IPS DF 6.9 (cell line): Measurements from ENCODE around the gene TANC2.

Source experiments
- DNase-seq: peaks from one replicate; pipeline ENCODE4 v3.0.0-alpha.2; 2013; ENCODE audit warnings: low read depth, low spot score
- H3K27ac ChIP-seq: one replicate; pipeline ENCODE4 v1.5.1; 2013; ENCODE audit warnings: low read length, control low read depth
- H3K27me3 ChIP-seq: 2 replicates; pipeline ENCODE4 v1.6.1; 2013; ENCODE audit warnings: mild to moderate bottlenecking, low read length; ENCODE audit not compliant: control insufficient read depth, insufficient read depth
- H3K36me3 ChIP-seq: 2 replicates; pipeline ENCODE4 v1.6.1; 2013; ENCODE audit warnings: low read length; ENCODE audit not compliant: control insufficient read depth, insufficient read depth
- H3K4me1 ChIP-seq: 2 replicates; pipeline ENCODE4 v1.6.1; 2013; ENCODE audit warnings: low read length; ENCODE audit not compliant: control insufficient read depth, insufficient read depth
- H3K4me3 ChIP-seq: 2 replicates; pipeline ENCODE4 v1.5.1; 2013; ENCODE audit warnings: mild to moderate bottlenecking, low read length
- H3K9me3 ChIP-seq: 2 replicates; pipeline ENCODE4 v1.6.1; 2013; ENCODE audit warnings: low read length, inconsistent platforms; ENCODE audit not compliant: control insufficient read depth, insufficient read depth
- WGBS: extraction: QIAGEN DNeasy Blood & Tissue Kit; methylation state at CpG from one replicate; pipeline ENCODE4 v1.1.7; 2013; ENCODE audit warnings: mixed read lengths, missing lambda C conversion rate; ENCODE audit not compliant: insufficient read length, insufficient coverage; 5-methylcytosine and 5-hydroxymethylcytosine counted together

Gene TANC2

DNA sequence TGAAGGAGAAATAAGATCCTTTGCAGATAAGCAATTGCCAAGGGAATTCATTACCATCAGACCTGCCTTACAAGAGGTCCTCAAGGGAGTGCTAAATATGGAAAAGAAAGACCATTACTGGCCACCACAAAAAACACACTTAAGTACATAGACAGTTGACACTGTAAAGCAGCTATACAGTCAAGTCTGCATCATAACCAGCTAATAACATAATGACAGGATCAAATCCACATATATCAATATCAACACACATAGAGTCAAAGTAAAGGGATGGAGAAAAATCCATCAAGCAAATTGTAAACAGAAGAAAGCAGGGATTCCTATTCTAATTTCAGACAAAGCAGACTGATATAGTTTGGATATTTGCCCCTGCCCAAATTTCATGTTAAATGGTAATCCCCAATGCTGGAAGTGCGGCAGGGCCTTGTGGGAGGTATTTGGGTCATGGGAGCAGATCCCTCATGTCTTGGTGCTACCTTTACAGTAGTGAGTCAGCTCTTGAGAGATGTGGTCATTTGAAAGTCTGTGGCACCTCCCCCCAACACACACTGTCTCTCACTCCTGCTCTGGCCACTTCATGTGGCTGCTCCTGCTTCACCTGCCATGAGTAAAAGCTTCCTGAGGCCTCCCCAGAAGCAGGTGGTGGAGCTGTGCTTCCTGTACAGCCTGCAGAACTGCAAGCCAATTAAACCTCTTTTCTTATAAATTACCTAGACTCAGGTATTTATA, 32.8 kb downstream of the TANC2 start:
- Histone ChIP-seq H3K9me3 (no peaks in the 10 kb centered on the region), H3K4me1 (no peaks in the 10 kb centered on the region), H3K27me3 (no peaks in the 10 kb centered on the region), H3K27ac (no peak overlapping the region), H3K36me3 (no peaks in the 10 kb centered on the region), H3K4me3 (no peak overlapping the region)
- DNase-seq, result no peak
- WGBS, result no CpG with 5 or more reads among the region's 1 CpG

DNA sequence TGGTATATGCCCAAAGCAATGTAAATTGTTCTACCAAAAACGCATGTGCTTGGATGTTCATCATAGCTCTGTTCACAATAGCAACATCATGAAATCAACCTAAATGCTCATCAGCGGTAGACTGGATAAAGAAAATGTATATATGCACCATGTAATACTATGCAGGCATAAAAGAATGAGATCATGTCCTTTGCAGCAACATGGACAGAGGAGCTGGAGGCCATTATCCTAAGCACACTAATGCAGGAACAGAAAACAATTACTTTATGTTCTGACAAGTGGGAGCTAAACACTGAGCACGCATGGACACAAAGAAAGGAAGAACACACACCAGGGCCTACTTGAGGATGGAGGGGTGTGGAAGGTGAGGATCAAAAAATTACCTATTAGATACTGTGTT, 33.7 kb downstream of the TANC2 start:
- Histone ChIP-seq H3K36me3 (no peaks in the 10 kb centered on the region), H3K4me1 (no peaks in the 10 kb centered on the region), H3K27me3 (no peaks in the 10 kb centered on the region), H3K4me3 (no peak overlapping the region), H3K9me3 (no peaks in the 10 kb centered on the region), H3K27ac (no peak overlapping the region)
- WGBS, result no CpG with 5 or more reads among the region's 3 CpGs
- no peak for DNase-seq

DNA sequence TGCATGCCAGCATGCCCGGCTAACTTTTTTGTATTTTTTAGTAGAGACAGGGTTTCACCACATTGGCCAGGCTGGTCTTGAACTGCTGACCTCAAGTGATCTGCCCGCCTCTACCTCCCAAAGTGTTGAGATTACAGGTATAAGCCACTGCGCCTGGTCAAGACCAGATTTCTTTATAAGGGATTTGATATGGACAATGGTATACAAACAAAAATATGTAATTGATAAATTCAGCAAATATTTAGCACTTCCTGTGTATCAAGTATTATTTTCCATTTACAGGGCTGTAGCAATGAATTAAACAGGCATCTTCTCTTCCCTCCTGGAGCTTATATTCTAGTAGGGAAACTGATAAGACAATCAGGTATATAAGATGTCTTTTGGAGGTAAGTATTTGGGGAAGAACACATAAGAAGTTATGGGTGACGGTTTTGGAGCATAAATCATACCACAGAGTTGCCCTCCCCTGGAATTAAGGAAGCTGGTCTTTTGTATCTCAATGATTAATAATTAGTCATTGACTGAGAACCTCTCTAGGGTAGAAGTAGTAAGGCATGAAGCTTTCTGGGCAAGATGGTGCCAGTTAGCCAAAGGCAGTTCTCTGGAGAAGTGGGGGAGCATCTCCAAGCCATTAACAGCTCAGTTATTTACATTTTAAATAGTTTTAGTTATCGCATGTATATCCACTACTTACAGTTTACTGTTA, 35.8 kb downstream of the TANC2 start:
- DNase-seq, result no peak
- no peaks in the 10 kb centered on the region for H3K9me3 ChIP-seq
- no peaks in the 10 kb centered on the region for H3K27me3 ChIP-seq
- H3K36me3 ChIP-seq, result no peaks in the 10 kb centered on the region
- no peak overlapping the region for H3K4me3 ChIP-seq
- H3K4me1 ChIP-seq, result no peaks in the 10 kb centered on the region
- no CpG with 5 or more reads among the region's 5 CpGs for WGBS
- no peak overlapping the region for H3K27ac ChIP-seq

DNA sequence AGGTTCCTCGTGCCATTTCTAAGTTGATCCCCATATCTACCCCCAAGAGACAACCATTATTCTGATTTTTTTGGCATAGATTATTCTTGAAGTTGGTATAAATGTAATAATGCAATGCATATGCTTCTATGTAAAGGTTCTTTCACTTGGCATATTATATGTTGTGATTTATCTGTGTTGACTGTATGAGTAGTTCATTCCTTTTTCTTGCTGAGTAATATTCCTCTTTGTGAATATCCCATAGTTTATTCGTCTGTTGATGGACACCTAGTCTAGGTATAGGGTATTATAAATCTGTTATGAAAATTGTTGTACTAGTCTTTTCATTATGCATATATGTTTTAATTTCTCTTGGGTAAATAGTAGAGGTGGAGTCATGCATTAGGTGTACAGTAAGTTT, 36.6 kb downstream of the TANC2 start:
- Histone ChIP-seq H3K36me3 (no peaks in the 10 kb centered on the region), H3K27ac (no peak overlapping the region), H3K9me3 (no peaks in the 10 kb centered on the region), H3K27me3 (no peaks in the 10 kb centered on the region), H3K4me1 (no peaks in the 10 kb centered on the region), H3K4me3 (no peak overlapping the region)
- WGBS, result no CpG with 5 or more reads among the region's 2 CpGs
- no peak for DNase-seq

DNA sequence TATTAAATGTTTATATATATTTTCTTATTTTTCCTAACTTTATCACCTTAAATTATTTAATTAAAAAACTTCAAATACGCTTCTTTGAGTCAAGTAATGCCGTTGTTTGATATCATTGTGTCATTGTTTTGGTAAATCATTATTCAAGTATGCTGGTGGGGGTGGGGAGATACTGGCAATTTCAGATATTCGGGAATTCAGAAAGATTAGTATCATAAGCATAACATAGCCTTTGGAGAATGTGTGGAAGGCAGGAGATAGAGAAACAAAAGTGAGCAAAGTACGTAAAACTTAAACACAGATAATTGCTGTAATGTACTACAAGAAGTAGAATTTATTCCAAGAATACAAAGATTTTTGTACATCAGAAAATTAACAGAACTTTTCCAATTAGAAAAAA, 49.8 kb downstream of the TANC2 start:
- no CpG with 5 or more reads among the region's 4 CpGs for WGBS
- H3K27ac ChIP-seq, result no peak overlapping the region
- H3K4me3 ChIP-seq, result no peak overlapping the region
- no peak for DNase-seq
- no peaks in the 10 kb centered on the region for H3K27me3 ChIP-seq
- no peaks in the 10 kb centered on the region for H3K36me3 ChIP-seq
- no peaks in the 10 kb centered on the region for H3K4me1 ChIP-seq
- no peaks in the 10 kb centered on the region for H3K9me3 ChIP-seq
